Suprapubic skin (tissue), 4 donors: Measurements from ENCODE around the gene P3R3URF. TPM values are rescaled to one million over a fixed set of nuclear protein-coding genes. Genes with fewer than 3 reads are reported as not detected.

Experiments
- DNase-seq, 2 donors: peaks; one replicate each; pipeline ENCODE4 v3.0.0-alpha.2; 2019; ENCODE audit warnings: low spot score in 2 of 2
- H3K27ac ChIP-seq: fragments of 200-600 bp; sonication (generic); one replicate; pipeline ENCODE4 v1.5.1; 2019
- H3K27me3 ChIP-seq: fragments of 200-600 bp; sonication (generic); one replicate; pipeline ENCODE4 v1.5.1; 2019
- H3K36me3 ChIP-seq: fragments of 200-600 bp; sonication (generic); one replicate; pipeline ENCODE4 v1.5.1; 2019
- H3K4me1 ChIP-seq: fragments of 200-600 bp; sonication (generic); one replicate; pipeline ENCODE4 v1.5.1; 2019
- H3K4me3 ChIP-seq: fragments of 200-600 bp; sonication (generic); one replicate; pipeline ENCODE4 v1.5.1; 2019; ENCODE audit warnings: mild to moderate bottlenecking
- H3K9me3 ChIP-seq: fragments of 200-600 bp; sonication (generic); one replicate; pipeline ENCODE4 v1.5.1; 2019
- EP300 ChIP-seq: sonication (generic); formaldehyde crosslinking; IDR thresholded peaks from one replicate; pipeline ENCODE4 v1.6.1; 2017; ENCODE audit warnings: antibody characterized with exemption
- POLR2A ChIP-seq, 2 donors: fragments of 450-650 bp; IDR thresholded peaks; one replicate each; pipeline ENCODE4 v1.6.1; 2017; ENCODE audit warnings: antibody characterized with exemption in 2 of 2, mild to moderate bottlenecking in 2 of 2, moderate library complexity in 2 of 2
- POLR2AphosphoS5 ChIP-seq, 3 donors: sonication (generic); formaldehyde crosslinking; IDR thresholded peaks; one replicate each; pipeline ENCODE4 v1.6.1; 2017; ENCODE audit warnings: antibody characterized with exemption in 3 of 3
- WGBS: methylation state at CpG from one replicate; pipeline ENCODE4 v1.1.5; 2018; 5-methylcytosine and 5-hydroxymethylcytosine counted together
- total RNA-seq, 4 donors: library from RNA; depleted of rRNA; stranded (reverse); fragments of >200 nt; gene quantifications; one replicate each; pipeline ENCODE4 v1.1.0, GENCODE V29; 2016
- TF ChIP-seq, protein P1 (sequence below), 2 donors: fragments of 200-600 bp in 1 of 2; fragments of 450-650 bp in 1 of 2; sonication (generic) in 1 of 2; IDR thresholded peaks; one replicate each; pipeline ENCODE4 v1.5.1; 2016 to 2019; ENCODE audit warnings: antibody characterized with exemption in 2 of 2, mild to moderate bottlenecking in 1 of 2, moderate library complexity in 1 of 2

Gene P3R3URF
- total RNA-seq, 4 donors from 2014 or later = not detected

DNA sequence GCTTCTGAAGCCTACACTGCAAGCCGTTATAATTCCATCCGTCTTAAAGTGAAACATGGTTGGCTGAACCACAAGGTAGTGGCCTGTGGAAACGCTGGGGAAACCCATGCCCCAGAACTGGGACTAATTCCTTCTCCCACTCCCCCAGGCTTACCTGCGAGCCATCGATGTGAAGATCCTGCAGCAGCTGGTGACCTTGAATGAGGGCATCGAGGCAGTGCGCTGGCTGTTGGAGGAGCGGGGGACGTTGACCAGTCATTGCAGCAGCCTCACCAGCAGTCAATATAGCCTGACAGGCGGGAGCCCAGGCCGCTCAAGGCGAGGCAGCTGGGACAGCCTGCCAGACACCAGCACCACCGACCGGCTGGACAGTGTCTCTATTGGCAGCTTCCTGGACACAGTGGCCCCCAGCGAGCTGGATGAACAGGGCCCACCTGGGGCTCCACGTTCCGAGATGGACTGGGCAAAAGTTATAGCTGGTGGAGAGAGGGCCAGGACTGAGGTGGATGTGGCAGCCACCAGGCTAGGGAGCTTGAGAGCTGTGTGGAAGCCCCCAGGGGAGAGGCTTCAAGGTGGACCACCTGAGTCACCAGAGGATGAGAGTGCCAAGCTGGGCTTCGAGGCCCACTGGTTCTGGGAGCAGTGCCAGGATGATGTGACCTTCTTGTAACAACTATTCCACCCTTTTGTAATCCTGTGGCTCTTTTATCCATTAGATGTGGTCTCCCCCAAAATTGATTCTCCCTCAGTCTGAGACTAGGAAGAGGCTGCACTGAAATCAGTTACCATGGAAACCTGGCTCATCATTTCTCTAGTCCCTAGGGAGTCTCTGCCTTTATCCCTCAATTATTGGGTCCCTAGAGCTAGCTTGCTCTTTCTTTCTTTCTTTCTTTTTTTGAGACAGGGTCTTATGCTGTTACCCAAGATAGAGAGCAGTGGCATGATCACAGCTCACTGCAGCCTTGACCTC is 43.5 kb upstream of the P3R3URF start:
- no peak overlapping the region for H3K27ac ChIP-seq
- no peak overlapping the region for H3K4me3 ChIP-seq
- TF ChIP-seq POLR2A (IDR thresholded peaks at IDR 0.05) (no peak), POLR2AphosphoS5 (IDR thresholded peaks at IDR 0.05) (no peak), EP300 (no peak)
- TF ChIP-seq, protein P1, sequence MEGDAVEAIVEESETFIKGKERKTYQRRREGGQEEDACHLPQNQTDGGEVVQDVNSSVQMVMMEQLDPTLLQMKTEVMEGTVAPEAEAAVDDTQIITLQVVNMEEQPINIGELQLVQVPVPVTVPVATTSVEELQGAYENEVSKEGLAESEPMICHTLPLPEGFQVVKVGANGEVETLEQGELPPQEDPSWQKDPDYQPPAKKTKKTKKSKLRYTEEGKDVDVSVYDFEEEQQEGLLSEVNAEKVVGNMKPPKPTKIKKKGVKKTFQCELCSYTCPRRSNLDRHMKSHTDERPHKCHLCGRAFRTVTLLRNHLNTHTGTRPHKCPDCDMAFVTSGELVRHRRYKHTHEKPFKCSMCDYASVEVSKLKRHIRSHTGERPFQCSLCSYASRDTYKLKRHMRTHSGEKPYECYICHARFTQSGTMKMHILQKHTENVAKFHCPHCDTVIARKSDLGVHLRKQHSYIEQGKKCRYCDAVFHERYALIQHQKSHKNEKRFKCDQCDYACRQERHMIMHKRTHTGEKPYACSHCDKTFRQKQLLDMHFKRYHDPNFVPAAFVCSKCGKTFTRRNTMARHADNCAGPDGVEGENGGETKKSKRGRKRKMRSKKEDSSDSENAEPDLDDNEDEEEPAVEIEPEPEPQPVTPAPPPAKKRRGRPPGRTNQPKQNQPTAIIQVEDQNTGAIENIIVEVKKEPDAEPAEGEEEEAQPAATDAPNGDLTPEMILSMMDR (IDR thresholded peaks at IDR 0.05) = no peak
- peaks cover 16% of the 10 kb centered on the region for H3K4me1 ChIP-seq
- 77% methylated on average over 17 of the region's 18 CpGs for WGBS
- no peaks in the 10 kb centered on the region for H3K9me3 ChIP-seq
- no peaks in the 10 kb centered on the region for H3K27me3 ChIP-seq
- DNase-seq = no peak
- H3K36me3 ChIP-seq = no peaks in the 10 kb centered on the region

DNA sequence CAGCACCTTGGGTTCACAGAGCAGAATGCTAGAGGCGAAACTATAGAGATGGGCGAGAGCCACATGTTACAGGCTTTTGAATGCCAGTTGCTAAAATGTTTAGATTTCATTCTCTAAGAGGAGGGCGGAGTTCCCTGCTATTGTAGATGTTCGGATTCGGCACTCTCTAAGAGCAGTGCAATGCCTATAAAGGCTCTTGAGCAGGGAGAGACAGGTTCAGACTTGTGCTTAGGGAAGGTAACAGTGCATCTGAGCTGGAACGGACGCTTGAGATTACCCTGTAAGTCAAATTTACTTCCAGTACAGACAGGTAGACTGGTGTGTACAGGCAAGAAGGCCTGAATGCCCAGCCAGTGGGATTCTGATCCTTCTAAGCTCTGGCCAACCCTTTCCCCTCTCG is 42.2 kb upstream of the P3R3URF start:
- no peak overlapping the region for H3K4me3 ChIP-seq
- 54% methylated on average over 8 of the region's 8 CpGs for WGBS
- no peaks in the 10 kb centered on the region for H3K9me3 ChIP-seq
- DNase-seq = no peak
- H3K4me1 ChIP-seq = peaks cover 16% of the 10 kb centered on the region
- TF ChIP-seq EP300 = no peak
- no peaks in the 10 kb centered on the region for H3K36me3 ChIP-seq
- no peaks in the 10 kb centered on the region for H3K27me3 ChIP-seq
- H3K27ac ChIP-seq = peak overlapping the region; percentile 59

DNA sequence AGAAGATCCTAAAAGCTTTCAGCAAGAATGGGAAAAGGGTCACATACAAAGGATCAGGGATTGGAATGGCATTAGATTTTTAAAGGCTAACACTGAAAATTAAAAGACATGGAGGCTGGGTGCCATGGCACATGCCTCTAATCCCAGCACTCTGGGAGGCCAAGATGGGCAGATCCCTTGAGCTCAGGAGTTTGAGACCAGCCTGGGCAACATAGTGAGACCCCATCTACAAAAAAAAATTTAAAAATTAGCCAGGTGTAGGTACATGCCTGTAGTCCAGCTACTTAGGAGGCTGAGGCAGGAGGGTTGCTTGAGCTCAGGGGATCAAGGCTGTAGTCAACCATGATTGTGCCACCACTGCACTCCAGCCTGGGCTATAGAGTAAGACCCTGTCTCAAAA is 39.2 kb upstream of the P3R3URF start:
- no peaks in the 10 kb centered on the region for H3K27me3 ChIP-seq
- no peaks in the 10 kb centered on the region for H3K9me3 ChIP-seq
- TF ChIP-seq POLR2A (IDR thresholded peaks at IDR 0.05) (no peak), EP300 (no peak), POLR2AphosphoS5 (IDR thresholded peaks at IDR 0.05) (no peak)
- TF ChIP-seq, protein P1 (IDR thresholded peaks at IDR 0.05) = no peak
- no peak overlapping the region for H3K27ac ChIP-seq
- no peaks in the 10 kb centered on the region for H3K36me3 ChIP-seq
- peaks cover 16% of the 10 kb centered on the region for H3K4me1 ChIP-seq
- H3K4me3 ChIP-seq = no peak overlapping the region
- no peak for DNase-seq

DNA sequence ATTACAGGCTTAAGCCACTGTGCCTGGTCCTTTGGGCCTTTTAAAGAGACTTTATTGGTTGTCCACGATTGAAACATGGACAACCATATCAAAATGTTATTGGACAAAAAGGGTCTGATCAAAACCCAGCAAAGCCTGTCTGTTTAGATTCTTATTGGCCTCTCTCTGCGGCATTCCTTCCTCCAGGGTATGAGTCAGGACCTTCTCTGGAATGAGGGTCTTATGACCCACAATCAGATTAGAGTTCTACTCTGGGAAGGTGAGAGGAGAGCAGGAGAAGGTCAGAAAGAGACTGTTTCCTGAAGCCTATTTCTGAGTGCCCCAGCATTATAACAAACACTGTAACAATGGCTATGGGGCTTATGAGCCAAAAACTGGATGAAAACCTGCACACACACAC is 34.8 kb upstream of the P3R3URF start:
- no peak for DNase-seq
- H3K4me1 ChIP-seq = peaks cover 3% of the 10 kb centered on the region
- H3K4me3 ChIP-seq = no peak overlapping the region
- no peak for TF ChIP-seq EP300
- TF ChIP-seq, protein P1 (IDR thresholded peaks at IDR 0.05) = no peak
- TF ChIP-seq POLR2A (IDR thresholded peaks at IDR 0.05) = no peak
- no peak for TF ChIP-seq POLR2AphosphoS5 (IDR thresholded peaks at IDR 0.05)
- 83% methylated on average over 2 of the region's 2 CpGs for WGBS
- H3K36me3 ChIP-seq = no peaks in the 10 kb centered on the region
- H3K27me3 ChIP-seq = no peaks in the 10 kb centered on the region
- H3K9me3 ChIP-seq = no peaks in the 10 kb centered on the region
- H3K27ac ChIP-seq = no peak overlapping the region

DNA sequence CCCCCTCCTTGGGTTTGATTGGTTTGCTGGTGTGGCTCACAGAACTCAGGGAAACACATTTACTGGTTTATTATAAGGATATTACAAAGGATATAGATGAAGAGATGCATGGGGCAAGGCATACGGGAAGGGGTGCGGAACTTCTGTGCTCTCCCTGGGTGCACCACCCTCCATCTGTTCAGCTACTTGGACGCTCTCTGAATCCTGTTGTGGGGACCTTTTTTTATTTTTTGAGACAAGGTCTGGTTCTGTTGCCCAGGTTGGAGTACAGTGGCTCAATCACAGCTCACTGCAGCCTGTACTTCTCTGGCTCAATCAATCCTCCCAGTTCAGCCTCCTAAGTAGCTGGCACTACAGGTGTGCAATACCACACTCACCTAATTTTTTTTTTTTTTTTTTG is 34.3 kb upstream of the P3R3URF start:
- WGBS = 84% methylated on average over 3 of the region's 3 CpGs

More for the DNA sequence above, 34.3 kb upstream of the P3R3URF start:
- H3K27ac ChIP-seq = no peak overlapping the region
- TF ChIP-seq EP300 = no peak
- no peak for TF ChIP-seq POLR2AphosphoS5 (IDR thresholded peaks at IDR 0.05)
- TF ChIP-seq POLR2A (IDR thresholded peaks at IDR 0.05) = no peak
- TF ChIP-seq, protein P1 (IDR thresholded peaks at IDR 0.05) = no peak
- no peaks in the 10 kb centered on the region for H3K36me3 ChIP-seq
- H3K4me3 ChIP-seq = no peak overlapping the region
- DNase-seq = no peak
- no peaks in the 10 kb centered on the region for H3K27me3 ChIP-seq
- no peaks in the 10 kb centered on the region for H3K9me3 ChIP-seq
- peaks cover 8% of the 10 kb centered on the region for H3K4me1 ChIP-seq
